HepG2 (cell line): ENCODE results near the gene HPRT1. TPM values are rescaled to one million over a fixed set of nuclear protein-coding genes. Genes with fewer than 3 reads are reported as not detected.
A peak's percentile ranks its signal among the peaks of the same experiment; 100 is the strongest.

ENCODE experiments used
- ATAC-seq: fragments of 200-7000 bp; cut with Tn5 transposase; 3 replicates; pipeline ENCODE4 v1.9.1; 2020; ENCODE audit warnings: mild to moderate bottlenecking, moderate library complexity
- BruUV-seq: library from RNA; stranded (reverse); fragments of 400-500 nt; replicated peaks from 2 replicates; lab custom pipeline; 2021; lab: Mats Ljungman, UMichigan
- CTCF ChIA-PET: fragments of 300-600 bp; formaldehyde crosslinking; extraction: SDS; loops from one replicate; lab custom pipeline; 2021; ENCODE audit warnings: low total read pairs, inconsistent platforms, low intra/inter-chr PET ratio; lab: Yijun Ruan, JAX
- POLR2A ChIA-PET: fragments of 350-600 bp; sonication (Branson Sonifier 250); formaldehyde crosslinking; loops from one replicate; lab custom pipeline; 2020; ENCODE audit warnings: antibody characterized with exemption, inconsistent platforms; lab: Yijun Ruan, JAX
- DNase-seq: peaks from one replicate; pipeline ENCODE4 v3.0.0-alpha.2; 2015; ENCODE audit warnings: low spot score
- FAIRE-seq: peaks from 3 replicates; lab custom pipeline; 2011; peaks lifted over from hg19 to GRCh38; lab: Jason Lieb, UNC
- H2AFZ ChIP-seq: one replicate; pipeline ENCODE4 v1.6.1; 2011; ENCODE audit warnings: low read length, inconsistent platforms
- H3K27ac ChIP-seq: fragments of 300-600 bp; 3 replicates; pipeline ENCODE4 v1.8.0; 2011; ENCODE audit warnings: mixed run types, mild to moderate bottlenecking, mixed read lengths, low read length, inconsistent platforms; ENCODE audit not compliant: insufficient read depth; ENCODE audit errors: extremely low read length
- H3K27me3 ChIP-seq, 2 experiments: fragments of 200-600 bp in 1 of 2; 2 replicates in 1 of 2; 3 replicates in 1 of 2; pipeline versions ENCODE4 v1.6.0 to v1.8.0; 2011; ENCODE audit warnings: low read length in 2 of 2, mild to moderate bottlenecking in 2 of 2, moderate library complexity in 2 of 2, inconsistent platforms in 1 of 2; ENCODE audit not compliant: insufficient read depth in 2 of 2, control insufficient read depth in 1 of 2
- H3K36me3 ChIP-seq, 2 experiments: fragments of 200-600 bp in 1 of 2; replicated peaks in 1 of 2; 2 replicates in 1 of 2; 3 replicates in 1 of 2; pipeline versions ENCODE4 v1.5.1 to v1.8.0; 2011; ENCODE audit warnings: low read length in 2 of 2, inconsistent platforms in 1 of 2; ENCODE audit not compliant: insufficient read depth in 2 of 2, control insufficient read depth in 1 of 2
- H3K4me1 ChIP-seq: 2 replicates; pipeline ENCODE4 v1.5.1; 2012; ENCODE audit warnings: low read length, inconsistent platforms; ENCODE audit not compliant: insufficient read depth
- H3K4me2 ChIP-seq: 2 replicates; pipeline ENCODE4 v1.6.0; 2011; ENCODE audit warnings: low read depth, low read length, inconsistent platforms
- H3K4me3 ChIP-seq, 3 experiments: fragments of 200-600 bp in 1 of 3; sonication (generic), shearing (Covaris generic) in 1 of 3; replicated peaks in 1 of 3; 2 replicates each; pipeline ENCODE4 v1.5.1; 2011 to 2016; ENCODE audit warnings: low read length in 3 of 3, inconsistent platforms in 2 of 3, low read depth in 2 of 3, mild to moderate bottlenecking in 2 of 3, control low read depth in 1 of 3, mixed read lengths in 1 of 3; ENCODE audit not compliant: insufficient read depth in 1 of 3
- H3K79me2 ChIP-seq: one replicate; pipeline ENCODE4 v1.6.1; 2011; ENCODE audit warnings: low read length, inconsistent platforms; ENCODE audit not compliant: insufficient read depth
- H3K9ac ChIP-seq: 2 replicates; pipeline ENCODE4 v1.6.0; 2011; ENCODE audit warnings: mild to moderate bottlenecking, low read depth, low read length, inconsistent platforms; ENCODE audit not compliant: insufficient read depth
- H3K9me3 ChIP-seq: 2 replicates; pipeline ENCODE4 v1.5.1; 2012; ENCODE audit warnings: mild to moderate bottlenecking, low read length
- H4K20me1 ChIP-seq: 2 replicates; pipeline ENCODE4 v1.6.0; 2011; ENCODE audit warnings: inconsistent platforms, mild to moderate bottlenecking, low read length, moderate library complexity; ENCODE audit not compliant: insufficient read depth
- ATF1 ChIP-seq: IDR thresholded peaks from 2 replicates; pipeline ENCODE4 v1.6.1; 2016; ENCODE audit warnings: mild to moderate bottlenecking, control low read depth
- FOXA3 ChIP-seq: IDR thresholded peaks from 2 replicates; pipeline ENCODE4 v1.6.1; 2016; ENCODE audit warnings: missing genetic modification reagents, missing compliant biosample characterization
- HOXA9 ChIP-seq: sonication (generic); formaldehyde crosslinking; IDR thresholded peaks from 2 replicates; pipeline ENCODE4 v1.8.1; 2022; ENCODE audit warnings: missing genetic modification reagents, mild to moderate bottlenecking, moderate library complexity, borderline replicate concordance
- RAD21 ChIP-seq: fragments of 450-650 bp; formaldehyde crosslinking; IDR thresholded peaks from 2 replicates; pipeline ENCODE4 v1.5.0; 2020; ENCODE audit warnings: mild to moderate bottlenecking
- SMC3 ChIP-seq: IDR thresholded peaks from 2 replicates; pipeline ENCODE4 v1.6.1; 2011; ENCODE audit warnings: low read length, improper control_type of control experiment
- STAG1 ChIP-seq: sonication (generic); formaldehyde crosslinking; IDR thresholded peaks from 2 replicates; pipeline ENCODE4 v1.4.0; 2020; ENCODE audit warnings: missing genetic modification reagents
- ZNF33B ChIP-seq: sonication (generic); formaldehyde crosslinking; IDR thresholded peaks from 2 replicates; pipeline ENCODE4 v1.5.1; 2020; ENCODE audit warnings: mild to moderate bottlenecking, missing genetic modification reagents
- ZNF354B ChIP-seq: sonication (generic); formaldehyde crosslinking; IDR thresholded peaks from 2 replicates; pipeline ENCODE4 v1.8.0; 2022; ENCODE audit warnings: mild to moderate bottlenecking, missing genetic modification reagents
- ZNF367 ChIP-seq: sonication (generic); formaldehyde crosslinking; IDR thresholded peaks from 2 replicates; pipeline ENCODE4 v1.4.0; 2020; ENCODE audit warnings: missing genetic modification reagents, borderline replicate concordance
- ZNF484 ChIP-seq: sonication (generic); formaldehyde crosslinking; IDR thresholded peaks from 2 replicates; pipeline ENCODE4 v1.5.1; 2020; ENCODE audit warnings: mild to moderate bottlenecking, low read depth, missing genetic modification reagents, borderline replicate concordance
- WGBS: methylation state at CpG from one replicate; pipeline ENCODE4 v1.1.6; 2017; ENCODE audit warnings: low lambda C conversion rate; 5-methylcytosine and 5-hydroxymethylcytosine counted together
- in situ Hi-C: cut with HindIII; loops from 2 replicates; pipeline ENCODE4 v1.10.0; 2017; ENCODE audit warnings: low pct_unique_long_range_greater_than_20kb; ENCODE audit not compliant: extremely low pct_ligation_motif_present
- intact Hi-C: fragments of 100-400 bp; cut with micrococcal nuclease; formaldehyde crosslinking; loops from one replicate; pipeline ENCODE4 v1.10.0; 2022; ENCODE audit not compliant: unreplicated experiment
- polyA plus RNA-seq, 8 experiments: library from polyadenylated mRNA; depleted of rRNA in 3 of 8; stranded (reverse) in 7 of 8; unstranded in 1 of 8; fragments of >200 nt; fragmentation: Illumina TruSeq in 4 of 8; extraction: Trizol in 4 of 8; gene quantifications; 2 replicates each; pipeline versions ENCODE4 v1.2.1 to v1.2.3, GENCODE V29; 2011 to 2016; ENCODE audit warnings: low read depth in 4 of 8, missing spikeins in 1 of 8, mixed read lengths in 1 of 8; ENCODE audit not compliant: insufficient read depth in 1 of 8
- total RNA-seq, 5 experiments: library from RNA; depleted of rRNA; stranded (reverse); fragments of >200 nt; fragmentation: Illumina TruSeq; extraction: Trizol; gene quantifications; 2 replicates each; pipeline ENCODE4 v1.2.3, GENCODE V29; 2016; ENCODE audit warnings: low read depth in 1 of 5
- TF ChIP-seq, protein P1 (sequence below): sonication (generic); formaldehyde crosslinking; IDR thresholded peaks from 2 replicates; pipeline ENCODE4 v1.4.0; 2020; ENCODE audit warnings: missing genetic modification reagents
- TF ChIP-seq, protein P2 (sequence below): sonication (generic); formaldehyde crosslinking; IDR thresholded peaks from 2 replicates; pipeline ENCODE4 v1.8.1; 2022; ENCODE audit warnings: low read depth, mild to moderate bottlenecking, missing genetic modification reagents
- TF ChIP-seq, protein P3 (sequence below): sonication (generic); formaldehyde crosslinking; IDR thresholded peaks from 2 replicates; pipeline ENCODE4 v1.4.0; 2020; ENCODE audit warnings: mild to moderate bottlenecking, missing genetic modification reagents
- TF ChIP-seq, protein P4 (sequence below): sonication (generic); formaldehyde crosslinking; IDR thresholded peaks from 2 replicates; pipeline ENCODE4 v1.5.0; 2020; ENCODE audit warnings: mild to moderate bottlenecking, missing genetic modification reagents, moderate library complexity

Gene HPRT1
- total and polyA plus RNA-seq, 2 of the 13 experiments (the other 11 are each of a cell fraction or from before 2014, with no cell fraction given) = 4.6 to 25.2 TPM

DNA sequence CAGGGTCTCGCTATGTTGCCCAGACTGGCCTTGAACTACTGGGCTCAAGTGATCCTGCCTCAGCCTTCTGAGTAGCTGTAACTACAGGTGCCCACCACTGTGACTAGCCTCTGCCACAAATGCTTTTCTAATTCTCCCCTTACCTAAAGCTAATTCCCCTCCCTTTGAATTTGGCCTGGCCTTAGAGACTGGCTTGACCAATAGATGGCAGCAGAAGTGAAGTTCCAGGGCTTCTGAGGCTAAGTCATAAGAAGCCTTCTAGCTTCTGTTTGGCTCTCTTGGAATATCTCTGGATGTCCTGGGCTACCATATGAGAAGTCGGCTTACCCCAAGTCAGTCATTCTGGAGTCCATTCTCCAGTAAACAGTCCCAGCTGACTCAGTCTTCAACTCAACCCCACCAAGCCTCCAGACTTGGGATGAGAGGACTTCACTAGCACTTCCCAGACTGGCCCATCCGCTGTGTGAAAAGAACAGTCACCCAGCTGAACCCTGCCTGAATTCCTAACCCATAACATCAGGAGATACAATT lies 61.0 kb downstream of the HPRT1 start:
- Histone ChIP-seq H3K4me3 (no peak overlapping the region), H3K4me2 (no peak overlapping the region)
- CTCF ChIA-PET = interaction anchor here (1.5 kb wide), 1 partner anchor 262 kb away, joined by 8 read pairs; no protein-coding TSS in a partner anchor
- no peak for TF ChIP-seq ZNF484 (CRISPR knock-in tag)
- 0 out of 2 replicates have a peak, but pooled peaks have one; percentile 20 for TF ChIP-seq RAD21 (CRISPR knock-in tag)
- TF ChIP-seq, protein P1, sequence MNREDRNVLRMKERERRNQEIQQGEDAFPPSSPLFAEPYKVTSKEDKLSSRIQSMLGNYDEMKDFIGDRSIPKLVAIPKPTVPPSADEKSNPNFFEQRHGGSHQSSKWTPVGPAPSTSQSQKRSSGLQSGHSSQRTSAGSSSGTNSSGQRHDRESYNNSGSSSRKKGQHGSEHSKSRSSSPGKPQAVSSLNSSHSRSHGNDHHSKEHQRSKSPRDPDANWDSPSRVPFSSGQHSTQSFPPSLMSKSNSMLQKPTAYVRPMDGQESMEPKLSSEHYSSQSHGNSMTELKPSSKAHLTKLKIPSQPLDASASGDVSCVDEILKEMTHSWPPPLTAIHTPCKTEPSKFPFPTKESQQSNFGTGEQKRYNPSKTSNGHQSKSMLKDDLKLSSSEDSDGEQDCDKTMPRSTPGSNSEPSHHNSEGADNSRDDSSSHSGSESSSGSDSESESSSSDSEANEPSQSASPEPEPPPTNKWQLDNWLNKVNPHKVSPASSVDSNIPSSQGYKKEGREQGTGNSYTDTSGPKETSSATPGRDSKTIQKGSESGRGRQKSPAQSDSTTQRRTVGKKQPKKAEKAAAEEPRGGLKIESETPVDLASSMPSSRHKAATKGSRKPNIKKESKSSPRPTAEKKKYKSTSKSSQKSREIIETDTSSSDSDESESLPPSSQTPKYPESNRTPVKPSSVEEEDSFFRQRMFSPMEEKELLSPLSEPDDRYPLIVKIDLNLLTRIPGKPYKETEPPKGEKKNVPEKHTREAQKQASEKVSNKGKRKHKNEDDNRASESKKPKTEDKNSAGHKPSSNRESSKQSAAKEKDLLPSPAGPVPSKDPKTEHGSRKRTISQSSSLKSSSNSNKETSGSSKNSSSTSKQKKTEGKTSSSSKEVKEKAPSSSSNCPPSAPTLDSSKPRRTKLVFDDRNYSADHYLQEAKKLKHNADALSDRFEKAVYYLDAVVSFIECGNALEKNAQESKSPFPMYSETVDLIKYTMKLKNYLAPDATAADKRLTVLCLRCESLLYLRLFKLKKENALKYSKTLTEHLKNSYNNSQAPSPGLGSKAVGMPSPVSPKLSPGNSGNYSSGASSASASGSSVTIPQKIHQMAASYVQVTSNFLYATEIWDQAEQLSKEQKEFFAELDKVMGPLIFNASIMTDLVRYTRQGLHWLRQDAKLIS (CRISPR knock-in tag) = no peak
- TF ChIP-seq, protein P2, sequence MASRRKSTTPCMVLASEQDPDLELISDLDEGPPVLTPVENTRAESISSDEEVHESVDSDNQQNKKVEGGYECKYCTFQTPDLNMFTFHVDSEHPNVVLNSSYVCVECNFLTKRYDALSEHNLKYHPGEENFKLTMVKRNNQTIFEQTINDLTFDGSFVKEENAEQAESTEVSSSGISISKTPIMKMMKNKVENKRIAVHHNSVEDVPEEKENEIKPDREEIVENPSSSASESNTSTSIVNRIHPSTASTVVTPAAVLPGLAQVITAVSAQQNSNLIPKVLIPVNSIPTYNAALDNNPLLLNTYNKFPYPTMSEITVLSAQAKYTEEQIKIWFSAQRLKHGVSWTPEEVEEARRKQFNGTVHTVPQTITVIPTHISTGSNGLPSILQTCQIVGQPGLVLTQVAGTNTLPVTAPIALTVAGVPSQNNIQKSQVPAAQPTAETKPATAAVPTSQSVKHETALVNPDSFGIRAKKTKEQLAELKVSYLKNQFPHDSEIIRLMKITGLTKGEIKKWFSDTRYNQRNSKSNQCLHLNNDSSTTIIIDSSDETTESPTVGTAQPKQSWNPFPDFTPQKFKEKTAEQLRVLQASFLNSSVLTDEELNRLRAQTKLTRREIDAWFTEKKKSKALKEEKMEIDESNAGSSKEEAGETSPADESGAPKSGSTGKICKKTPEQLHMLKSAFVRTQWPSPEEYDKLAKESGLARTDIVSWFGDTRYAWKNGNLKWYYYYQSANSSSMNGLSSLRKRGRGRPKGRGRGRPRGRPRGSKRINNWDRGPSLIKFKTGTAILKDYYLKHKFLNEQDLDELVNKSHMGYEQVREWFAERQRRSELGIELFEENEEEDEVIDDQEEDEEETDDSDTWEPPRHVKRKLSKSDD = no peak
- TF ChIP-seq, protein P3, sequence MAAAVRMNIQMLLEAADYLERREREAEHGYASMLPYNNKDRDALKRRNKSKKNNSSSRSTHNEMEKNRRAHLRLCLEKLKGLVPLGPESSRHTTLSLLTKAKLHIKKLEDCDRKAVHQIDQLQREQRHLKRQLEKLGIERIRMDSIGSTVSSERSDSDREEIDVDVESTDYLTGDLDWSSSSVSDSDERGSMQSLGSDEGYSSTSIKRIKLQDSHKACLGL (CRISPR knock-in tag) = no peak
- no peak for TF ChIP-seq HOXA9 (CRISPR knock-in tag)
- peak; percentile 59 for TF ChIP-seq STAG1
- TF ChIP-seq FOXA3 = no peak
- TF ChIP-seq, protein P4, sequence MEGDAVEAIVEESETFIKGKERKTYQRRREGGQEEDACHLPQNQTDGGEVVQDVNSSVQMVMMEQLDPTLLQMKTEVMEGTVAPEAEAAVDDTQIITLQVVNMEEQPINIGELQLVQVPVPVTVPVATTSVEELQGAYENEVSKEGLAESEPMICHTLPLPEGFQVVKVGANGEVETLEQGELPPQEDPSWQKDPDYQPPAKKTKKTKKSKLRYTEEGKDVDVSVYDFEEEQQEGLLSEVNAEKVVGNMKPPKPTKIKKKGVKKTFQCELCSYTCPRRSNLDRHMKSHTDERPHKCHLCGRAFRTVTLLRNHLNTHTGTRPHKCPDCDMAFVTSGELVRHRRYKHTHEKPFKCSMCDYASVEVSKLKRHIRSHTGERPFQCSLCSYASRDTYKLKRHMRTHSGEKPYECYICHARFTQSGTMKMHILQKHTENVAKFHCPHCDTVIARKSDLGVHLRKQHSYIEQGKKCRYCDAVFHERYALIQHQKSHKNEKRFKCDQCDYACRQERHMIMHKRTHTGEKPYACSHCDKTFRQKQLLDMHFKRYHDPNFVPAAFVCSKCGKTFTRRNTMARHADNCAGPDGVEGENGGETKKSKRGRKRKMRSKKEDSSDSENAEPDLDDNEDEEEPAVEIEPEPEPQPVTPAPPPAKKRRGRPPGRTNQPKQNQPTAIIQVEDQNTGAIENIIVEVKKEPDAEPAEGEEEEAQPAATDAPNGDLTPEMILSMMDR (CRISPR knock-in tag) = peak; percentile 65
- no peak for TF ChIP-seq ATF1
- no peak for TF ChIP-seq ZNF33B
- peak; percentile 44 for TF ChIP-seq SMC3
- TF ChIP-seq ZNF367 (CRISPR knock-in tag) = no peak
- TF ChIP-seq ZNF354B (CRISPR knock-in tag) = no peak
- TF ChIP-seq, all 625 proteins: peak for 4
- ATAC-seq (peak; percentile 76), FAIRE-seq (peak; percentile 57), DNase-seq (peak; percentile 34)
- 67% methylated on average over 3 of the region's 3 CpGs for WGBS
- H3K27me3 ChIP-seq = no peaks in the 10 kb centered on the region
- H3K36me3 ChIP-seq = no peaks in the 10 kb centered on the region
- H2AFZ ChIP-seq = no peak overlapping the region
- POLR2A ChIA-PET = no interaction called here
- in situ Hi-C loops = no loop called here
- intact Hi-C loops = no loop called here
- H3K79me2 ChIP-seq = no peaks in the 10 kb centered on the region
- H4K20me1 ChIP-seq = no peaks in the 10 kb centered on the region
- H3K4me1 ChIP-seq = no peaks in the 10 kb centered on the region
- H3K9ac ChIP-seq = no peak overlapping the region
- H3K27ac ChIP-seq = no peak overlapping the region
- no TSS peak for BruUV-seq
- H3K9me3 ChIP-seq = no peaks in the 10 kb centered on the region
